ENCODE results near the gene PPARD.

GRCh38 chr6:35377002-35377401, 34.6 kb downstream of the PPARD start:
- TF ChIP-seq, protein P1, sequence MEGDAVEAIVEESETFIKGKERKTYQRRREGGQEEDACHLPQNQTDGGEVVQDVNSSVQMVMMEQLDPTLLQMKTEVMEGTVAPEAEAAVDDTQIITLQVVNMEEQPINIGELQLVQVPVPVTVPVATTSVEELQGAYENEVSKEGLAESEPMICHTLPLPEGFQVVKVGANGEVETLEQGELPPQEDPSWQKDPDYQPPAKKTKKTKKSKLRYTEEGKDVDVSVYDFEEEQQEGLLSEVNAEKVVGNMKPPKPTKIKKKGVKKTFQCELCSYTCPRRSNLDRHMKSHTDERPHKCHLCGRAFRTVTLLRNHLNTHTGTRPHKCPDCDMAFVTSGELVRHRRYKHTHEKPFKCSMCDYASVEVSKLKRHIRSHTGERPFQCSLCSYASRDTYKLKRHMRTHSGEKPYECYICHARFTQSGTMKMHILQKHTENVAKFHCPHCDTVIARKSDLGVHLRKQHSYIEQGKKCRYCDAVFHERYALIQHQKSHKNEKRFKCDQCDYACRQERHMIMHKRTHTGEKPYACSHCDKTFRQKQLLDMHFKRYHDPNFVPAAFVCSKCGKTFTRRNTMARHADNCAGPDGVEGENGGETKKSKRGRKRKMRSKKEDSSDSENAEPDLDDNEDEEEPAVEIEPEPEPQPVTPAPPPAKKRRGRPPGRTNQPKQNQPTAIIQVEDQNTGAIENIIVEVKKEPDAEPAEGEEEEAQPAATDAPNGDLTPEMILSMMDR (IDR thresholded peaks at IDR 0.05) = no peak
- TF ChIP-seq EP300 (IDR thresholded peaks at IDR 0.05) (no peak), POLR2A (IDR thresholded peaks at IDR 0.05) (no peak)

All from gastroesophageal sphincter (tissue), 3 donors.